Gastrocnemius medialis (tissue), 4 donors: Measurements from ENCODE around the gene MAPK11.

Experiments used
- POLR2A ChIP-seq, 2 donors: fragments of 450-650 bp; IDR thresholded peaks; one replicate each; pipeline ENCODE4 v1.6.1; 2017; ENCODE audit warnings: antibody characterized with exemption in 2 of 2, mild to moderate bottlenecking in 2 of 2, moderate library complexity in 2 of 2
- TF ChIP-seq, protein P1 (sequence below), 5 experiments: fragments of 450-650 bp in 3 of 5; fragments of 200-600 bp in 2 of 5; sonication (generic) in 2 of 5; IDR thresholded peaks in 4 of 5; conservative IDR thresholded peaks in 1 of 5; 1 replicate in 4 of 5; 2 replicates in 1 of 5; pipeline ENCODE4 v1.5.1; 2016 to 2019; ENCODE audit warnings: antibody characterized with exemption in 5 of 5, mild to moderate bottlenecking in 3 of 5, moderate library complexity in 3 of 5

DNA sequence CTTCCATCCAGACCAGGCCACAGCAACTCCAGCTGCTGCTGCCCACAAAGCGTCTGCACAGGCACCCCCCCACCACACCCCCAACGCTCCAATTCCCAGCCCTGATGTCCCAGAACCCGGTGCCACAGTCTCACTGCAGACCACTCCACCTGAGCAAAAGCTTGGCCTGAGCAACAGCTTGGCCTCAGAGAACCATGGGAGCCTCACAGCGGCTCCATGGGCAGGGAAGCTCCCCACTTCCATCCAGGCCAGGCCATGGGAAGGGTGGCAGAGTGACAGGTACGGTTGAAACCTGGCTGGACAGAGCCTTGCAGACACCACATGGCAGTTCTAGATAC is 24.1 kb upstream of the MAPK11 start:
- TF ChIP-seq, protein P1, sequence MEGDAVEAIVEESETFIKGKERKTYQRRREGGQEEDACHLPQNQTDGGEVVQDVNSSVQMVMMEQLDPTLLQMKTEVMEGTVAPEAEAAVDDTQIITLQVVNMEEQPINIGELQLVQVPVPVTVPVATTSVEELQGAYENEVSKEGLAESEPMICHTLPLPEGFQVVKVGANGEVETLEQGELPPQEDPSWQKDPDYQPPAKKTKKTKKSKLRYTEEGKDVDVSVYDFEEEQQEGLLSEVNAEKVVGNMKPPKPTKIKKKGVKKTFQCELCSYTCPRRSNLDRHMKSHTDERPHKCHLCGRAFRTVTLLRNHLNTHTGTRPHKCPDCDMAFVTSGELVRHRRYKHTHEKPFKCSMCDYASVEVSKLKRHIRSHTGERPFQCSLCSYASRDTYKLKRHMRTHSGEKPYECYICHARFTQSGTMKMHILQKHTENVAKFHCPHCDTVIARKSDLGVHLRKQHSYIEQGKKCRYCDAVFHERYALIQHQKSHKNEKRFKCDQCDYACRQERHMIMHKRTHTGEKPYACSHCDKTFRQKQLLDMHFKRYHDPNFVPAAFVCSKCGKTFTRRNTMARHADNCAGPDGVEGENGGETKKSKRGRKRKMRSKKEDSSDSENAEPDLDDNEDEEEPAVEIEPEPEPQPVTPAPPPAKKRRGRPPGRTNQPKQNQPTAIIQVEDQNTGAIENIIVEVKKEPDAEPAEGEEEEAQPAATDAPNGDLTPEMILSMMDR (IDR thresholded peaks at IDR 0.05 in 4 of 5, conservative IDR thresholded peaks at IDR 0.05 in 1 of 5) = no peak
- TF ChIP-seq POLR2A (IDR thresholded peaks at IDR 0.05) = no peak
